ENCODE results near the gene NHEJ1.

DNA sequence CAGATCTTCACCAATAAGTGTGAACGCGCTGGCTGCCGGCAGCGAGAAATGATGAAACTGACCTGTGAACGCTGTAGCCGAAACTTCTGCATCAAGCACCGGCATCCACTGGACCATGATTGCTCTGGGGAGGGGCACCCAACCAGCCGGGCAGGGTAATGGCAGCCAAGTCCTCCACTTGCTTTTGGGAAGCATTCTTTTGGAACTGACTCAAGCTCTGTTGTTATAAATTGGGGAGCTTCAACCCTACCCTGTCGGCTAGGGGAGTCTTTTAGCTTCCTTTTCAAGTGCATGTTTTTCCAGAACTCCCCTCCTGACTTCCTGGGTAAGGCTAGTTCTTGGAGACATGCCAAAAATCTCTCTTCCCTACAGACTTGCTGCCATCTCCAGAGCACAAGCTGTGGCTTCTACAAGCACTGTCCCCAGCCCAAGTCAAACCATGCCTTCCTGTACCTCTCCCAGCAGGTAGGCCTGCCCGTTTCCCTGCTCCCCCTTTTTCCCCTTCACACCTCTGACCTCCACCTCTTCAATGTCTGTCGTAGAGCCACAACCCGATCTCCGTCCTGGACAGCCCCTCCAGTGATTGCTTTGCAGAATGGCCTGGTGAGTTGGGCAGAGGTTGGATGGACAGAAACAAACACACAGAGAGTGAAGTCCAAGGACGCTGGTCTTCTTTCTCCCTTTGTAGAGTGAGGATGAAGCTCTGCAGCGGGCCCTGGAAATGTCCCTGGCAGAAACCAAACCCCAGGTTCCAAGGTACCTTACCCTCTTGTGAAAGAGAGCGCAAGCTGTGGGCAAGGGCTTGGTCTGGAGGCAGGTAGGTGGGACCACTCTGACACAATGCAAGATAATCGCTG lies 47.5 kb upstream of the NHEJ1 start:
- TF ChIP-seq TAF1 (IDR thresholded peaks at IDR 0.05; ENCODE audit: control insufficient read depth, extremely low read depth, insufficient read depth, low read length, severe bottlenecking) (no peak), POLR2A (conservative IDR thresholded peaks at IDR 0.05) (no peak), RAD51 (IDR thresholded peaks at IDR 0.05; ENCODE audit: borderline replicate concordance, low read depth) (no peak), ZNF121 (CRISPR knock-in tag; conservative IDR thresholded peaks at IDR 0.05) (no peak), TCF7L2 (IDR thresholded peaks at IDR 0.05; ENCODE audit: low read depth, low read length) (no peak), KDM5B (IDR thresholded peaks at IDR 0.05; ENCODE audit: insufficient replicate concordance, low read depth, low read length) (no peak), EZH2 (IDR thresholded peaks at IDR 0.05; ENCODE audit: borderline replicate concordance, low read depth, low read length) (no peak), ZNF175 (CRISPR knock-in tag; IDR thresholded peaks at IDR 0.05; ENCODE audit: low read depth) (no peak), MTA1 (IDR thresholded peaks at IDR 0.05; ENCODE audit: borderline replicate concordance) (no peak)
- TF ChIP-seq, protein P1, sequence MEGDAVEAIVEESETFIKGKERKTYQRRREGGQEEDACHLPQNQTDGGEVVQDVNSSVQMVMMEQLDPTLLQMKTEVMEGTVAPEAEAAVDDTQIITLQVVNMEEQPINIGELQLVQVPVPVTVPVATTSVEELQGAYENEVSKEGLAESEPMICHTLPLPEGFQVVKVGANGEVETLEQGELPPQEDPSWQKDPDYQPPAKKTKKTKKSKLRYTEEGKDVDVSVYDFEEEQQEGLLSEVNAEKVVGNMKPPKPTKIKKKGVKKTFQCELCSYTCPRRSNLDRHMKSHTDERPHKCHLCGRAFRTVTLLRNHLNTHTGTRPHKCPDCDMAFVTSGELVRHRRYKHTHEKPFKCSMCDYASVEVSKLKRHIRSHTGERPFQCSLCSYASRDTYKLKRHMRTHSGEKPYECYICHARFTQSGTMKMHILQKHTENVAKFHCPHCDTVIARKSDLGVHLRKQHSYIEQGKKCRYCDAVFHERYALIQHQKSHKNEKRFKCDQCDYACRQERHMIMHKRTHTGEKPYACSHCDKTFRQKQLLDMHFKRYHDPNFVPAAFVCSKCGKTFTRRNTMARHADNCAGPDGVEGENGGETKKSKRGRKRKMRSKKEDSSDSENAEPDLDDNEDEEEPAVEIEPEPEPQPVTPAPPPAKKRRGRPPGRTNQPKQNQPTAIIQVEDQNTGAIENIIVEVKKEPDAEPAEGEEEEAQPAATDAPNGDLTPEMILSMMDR (IDR thresholded peaks at IDR 0.05 in 2 of 3, conservative IDR thresholded peaks at IDR 0.05 in 1 of 3; ENCODE audit: insufficient read depth in 2 of 3, low read depth in 1 of 3, low read length in 3 of 3), result no peak

Measured in K562 (cell line).